Mucosa of rectum (tissue), 2 donors: ENCODE data around the gene HUS1B.
A peak's percentile ranks its signal among the peaks of the same experiment; 100 is the strongest.
"Not testable (repeated sequence)": the region's sequence is repeated elsewhere in the genome, so short reads cannot be mapped to it uniquely, and the experiment has no call there.

Source experiments
- H3K27ac ChIP-seq, 2 donors: one replicate each; pipeline ENCODE4 v1.7.0; 2013; ENCODE audit warnings: inconsistent platforms in 2 of 2, low read depth in 2 of 2, low read length in 2 of 2
- H3K27me3 ChIP-seq, 2 donors: one replicate each; pipeline ENCODE4 v1.7.0; 2013; ENCODE audit warnings: low read length in 2 of 2; ENCODE audit not compliant: control insufficient read depth in 2 of 2, insufficient read depth in 2 of 2
- H3K36me3 ChIP-seq, 2 donors: one replicate each; pipeline ENCODE4 v1.7.0; 2013; ENCODE audit warnings: low read length in 2 of 2; ENCODE audit not compliant: control insufficient read depth in 2 of 2, insufficient read depth in 2 of 2
- H3K4me1 ChIP-seq, 2 donors: one replicate each; pipeline ENCODE4 v1.7.0; 2013; ENCODE audit warnings: low read length in 2 of 2, mild to moderate bottlenecking in 1 of 2; ENCODE audit not compliant: control insufficient read depth in 2 of 2, insufficient read depth in 2 of 2
- H3K4me3 ChIP-seq, 2 donors: one replicate each; pipeline ENCODE4 v1.7.0; 2013; ENCODE audit warnings: low read length in 2 of 2
- H3K9ac ChIP-seq, 2 donors: one replicate each; pipeline ENCODE4 v1.7.0; 2013; ENCODE audit warnings: low read length in 2 of 2, low read depth in 1 of 2, mild to moderate bottlenecking in 1 of 2
- H3K9me3 ChIP-seq, 2 donors: one replicate each; pipeline ENCODE4 v1.7.0; 2013; ENCODE audit warnings: low read length in 2 of 2; ENCODE audit not compliant: control insufficient read depth in 2 of 2
- donor health status: healthy.
- donor health status: Normal muscosa, but diverticular disease.

The HUS1B gene

DNA sequence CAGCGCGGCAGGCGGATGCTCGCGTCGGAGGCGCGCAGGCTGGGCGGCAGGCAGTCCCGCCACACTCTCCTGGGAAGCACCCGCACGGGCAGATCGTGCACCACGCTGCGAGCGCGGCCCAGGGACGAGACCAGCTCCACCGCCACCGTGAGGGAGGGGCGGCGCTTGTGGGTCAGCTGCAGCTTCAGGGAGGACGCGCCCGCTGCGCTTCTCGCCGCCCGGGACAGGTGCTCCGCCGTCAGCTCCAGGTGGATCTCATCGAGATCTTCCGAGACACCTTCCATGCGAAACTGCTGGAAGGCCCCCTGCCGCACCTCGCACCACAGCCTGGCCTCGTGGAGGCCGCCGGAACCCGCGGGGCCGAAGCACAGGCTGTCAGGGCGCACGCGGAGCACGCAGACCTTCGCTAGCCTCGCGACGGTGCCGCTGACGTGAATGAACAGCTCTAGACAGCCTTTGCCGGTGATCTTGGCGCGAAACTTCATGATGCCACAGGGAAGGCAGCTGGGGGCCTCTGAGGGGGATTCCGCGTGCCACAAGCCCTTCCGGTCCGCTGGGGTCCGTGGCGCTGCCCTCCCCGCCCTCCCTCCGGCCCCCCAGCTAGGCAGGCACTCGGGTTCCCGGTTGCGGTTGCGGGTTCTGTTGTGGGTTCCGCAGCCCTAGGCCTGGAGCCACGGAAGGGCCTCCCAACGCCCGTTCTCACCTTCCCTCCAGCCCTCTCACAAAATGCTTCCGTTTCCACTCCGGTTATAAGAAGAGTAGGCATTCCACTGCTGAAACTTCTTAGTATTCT is at the start of gene HUS1B:
Gene HUS1B, minus strand, starts transcription at position 641 of the 793 bp plus-strand sequence. Its CDS starts 156 bp downstream, at position 485.
- Histone ChIP-seq H3K4me1 (no peaks in the 10 kb centered on the region), H3K9me3 (no peaks in the 10 kb centered on the region), H3K36me3 (peaks cover 0 to 7% of the 10 kb centered on the region in 2 donors), H3K27ac (no peak within 1 kb of the TSS), H3K4me3 (no peak within 1 kb of the TSS), H3K27me3 (no peaks in the 10 kb centered on the region), H3K9ac (no peak within 1 kb of the TSS)

DNA sequence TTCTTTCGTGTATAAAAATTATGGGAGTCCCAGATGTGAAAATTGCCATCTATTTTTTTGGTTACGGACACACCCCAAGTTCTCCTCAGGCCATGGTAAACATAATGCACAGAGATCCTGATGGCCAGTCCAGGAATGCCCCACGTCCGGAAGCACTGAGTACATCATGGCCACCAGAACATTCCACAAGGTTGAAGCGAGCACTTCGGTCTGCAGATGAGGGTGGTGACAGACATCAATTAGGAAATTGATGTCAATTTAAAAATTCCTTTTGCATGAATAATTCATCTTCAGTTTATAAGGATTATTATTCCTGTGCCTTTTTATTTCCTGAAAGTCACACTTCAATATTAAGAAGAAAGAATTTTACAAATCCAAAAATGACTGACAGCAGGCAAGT is 49.2 kb upstream of the HUS1B start:
- Histone ChIP-seq H3K27ac (peak overlapping the region in 1 of 2 donors; percentile 6), H3K4me1 (peaks cover 0 to 3% of the 10 kb centered on the region in 2 donors), H3K27me3 (peaks cover 0 to 8% of the 10 kb centered on the region in 2 donors), H3K9me3 (no peaks in the 10 kb centered on the region), H3K36me3 (no peaks in the 10 kb centered on the region), H3K4me3 (no peak overlapping the region), H3K9ac (no peak overlapping the region)

DNA sequence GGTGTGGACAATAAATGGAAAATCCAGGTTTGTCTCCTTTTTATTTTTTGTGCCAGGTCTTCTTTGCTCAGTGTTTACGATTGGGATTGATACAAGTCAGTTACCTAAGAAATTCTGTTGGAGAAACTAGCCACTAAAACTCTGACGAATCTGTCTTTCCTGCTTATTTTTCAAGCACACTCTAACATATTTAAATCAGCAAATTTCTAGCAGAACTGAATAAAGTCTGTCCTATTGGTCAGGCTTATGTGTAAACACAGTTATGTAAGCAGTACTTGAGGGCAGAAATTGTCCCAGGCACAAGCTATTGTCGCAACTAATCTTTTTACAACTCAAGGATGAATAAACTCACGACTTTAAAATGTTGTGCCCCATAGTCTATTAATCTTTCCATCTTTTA is 48.1 kb upstream of the HUS1B start:
- Histone ChIP-seq H3K27me3 (peaks cover 0 to 8% of the 10 kb centered on the region in 2 donors), H3K9me3 (no peaks in the 10 kb centered on the region), H3K27ac (peak overlapping the region in 1 of 2 donors; percentile 13), H3K9ac (no peak overlapping the region), H3K4me3 (no peak overlapping the region), H3K36me3 (no peaks in the 10 kb centered on the region), H3K4me1 (no peaks in the 10 kb centered on the region)

DNA sequence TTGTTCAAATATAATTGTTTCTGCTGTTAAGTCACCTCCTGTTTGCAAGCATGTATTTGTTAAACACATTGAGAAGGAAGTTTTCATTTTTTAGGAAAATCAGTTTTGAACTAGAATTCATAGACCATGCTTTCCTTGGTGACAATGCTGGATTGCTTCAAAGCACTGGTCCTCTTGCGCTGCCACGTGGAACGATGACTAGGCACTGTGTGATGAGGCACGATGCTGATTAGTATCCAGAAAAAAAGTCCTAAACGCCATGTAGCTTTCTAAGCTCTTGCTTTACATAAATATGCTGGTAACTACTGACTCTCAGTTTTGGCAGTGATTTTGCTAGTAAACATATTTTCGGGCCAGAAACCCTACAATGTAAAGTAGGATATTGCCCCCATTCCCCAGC is 47.1 kb upstream of the HUS1B start:
- Histone ChIP-seq H3K4me3 (no peak overlapping the region), H3K9ac (no peak overlapping the region), H3K4me1 (no peaks in the 10 kb centered on the region), H3K9me3 (no peaks in the 10 kb centered on the region), H3K27me3 (peaks cover 0 to 8% of the 10 kb centered on the region in 2 donors), H3K27ac (no peak overlapping the region), H3K36me3 (no peaks in the 10 kb centered on the region)

DNA sequence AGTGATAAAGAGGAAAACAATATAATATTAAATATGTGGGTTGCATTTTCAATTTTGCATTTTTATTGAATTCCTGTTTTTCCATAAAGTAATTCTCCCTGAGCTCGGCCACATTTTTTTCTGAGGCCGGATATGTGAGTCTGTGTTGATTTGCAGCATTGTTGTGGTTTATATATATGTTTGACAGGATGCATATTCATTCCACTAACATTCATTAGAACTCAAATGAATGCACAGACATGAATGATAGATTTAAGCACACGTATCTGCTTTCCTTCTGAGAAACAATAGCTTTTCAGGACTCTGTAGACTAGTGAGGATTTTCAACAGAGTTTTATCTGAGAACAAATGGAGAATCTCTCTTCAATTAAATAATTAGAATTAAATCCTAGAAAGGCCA is 46.7 kb upstream of the HUS1B start:
- Histone ChIP-seq H3K9ac (no peak overlapping the region), H3K9me3 (no peaks in the 10 kb centered on the region), H3K36me3 (no peaks in the 10 kb centered on the region), H3K27ac (no peak overlapping the region), H3K27me3 (peaks cover 0 to 8% of the 10 kb centered on the region in 2 donors), H3K4me1 (no peaks in the 10 kb centered on the region), H3K4me3 (no peak overlapping the region)

DNA sequence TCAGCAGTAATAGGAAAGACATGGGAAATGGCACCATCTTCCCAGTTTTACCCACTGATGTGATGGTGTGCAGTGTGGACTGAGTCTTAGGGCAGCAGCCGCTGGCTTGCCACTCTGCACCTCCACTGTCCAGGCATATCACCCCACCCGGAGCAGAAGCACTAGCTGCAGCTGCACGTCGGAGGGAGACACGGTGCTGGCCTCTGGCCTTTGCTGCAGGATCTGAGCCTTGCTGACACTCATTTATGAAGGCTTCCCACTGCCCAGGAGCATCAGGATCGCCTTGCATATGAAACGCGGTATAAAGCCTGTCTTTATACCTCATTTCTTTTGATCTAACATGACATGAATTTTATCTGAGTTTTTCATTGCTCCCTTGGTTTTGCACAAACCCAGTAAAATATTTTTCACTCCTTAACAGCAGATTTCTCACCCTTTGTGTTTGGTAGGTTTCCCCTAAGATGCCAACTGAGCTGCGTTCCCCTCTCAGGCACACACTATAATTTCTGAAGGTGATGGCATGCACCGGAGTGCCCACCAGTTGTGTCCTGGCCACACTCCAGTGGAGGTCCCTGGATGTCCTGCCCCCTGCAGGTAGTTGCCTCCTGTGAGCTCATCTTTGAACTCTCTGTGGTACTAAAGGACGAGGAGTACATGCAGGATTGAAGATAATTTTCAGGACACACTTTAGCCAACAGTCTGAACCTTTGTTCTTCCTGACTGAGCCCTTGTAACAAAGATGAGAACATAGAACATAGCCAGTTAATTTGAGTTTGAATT is 45.0 kb upstream of the HUS1B start:
- Histone ChIP-seq H3K4me1 (no peaks in the 10 kb centered on the region), H3K36me3 (no peaks in the 10 kb centered on the region), H3K9ac (no peak overlapping the region)

DNA sequence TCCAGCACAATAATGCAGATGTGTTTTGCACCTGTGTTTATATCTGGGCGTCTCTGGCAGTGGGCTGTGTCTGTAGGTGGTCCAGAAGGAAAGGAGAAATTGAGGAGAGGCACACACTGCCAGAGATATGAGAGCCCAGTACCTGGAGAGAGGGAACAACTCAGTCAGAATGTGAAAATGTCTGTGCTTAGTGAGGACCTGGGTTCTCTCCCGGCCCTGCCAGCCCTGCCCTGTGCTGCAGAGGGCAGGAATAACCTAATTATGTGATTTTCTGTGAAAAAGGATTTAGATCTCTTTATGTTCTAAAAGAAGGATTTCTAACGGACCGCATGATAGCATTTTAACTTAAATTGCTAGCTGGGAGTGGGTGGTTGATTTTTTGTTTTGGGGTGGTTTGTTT is 44.3 kb upstream of the HUS1B start:
- H3K27ac ChIP-seq, result no peak overlapping the region
- H3K4me1 ChIP-seq, result no peaks in the 10 kb centered on the region
- no peaks in the 10 kb centered on the region for H3K9me3 ChIP-seq
- no peaks in the 10 kb centered on the region for H3K36me3 ChIP-seq
- no peak overlapping the region for H3K9ac ChIP-seq
- H3K4me3 ChIP-seq, result no peak overlapping the region
- H3K27me3 ChIP-seq, result peaks cover 0 to 2% of the 10 kb centered on the region in 2 donors

More for the DNA sequence above, 45.0 kb upstream of the HUS1B start:
- H3K27me3 ChIP-seq, result peaks cover 0 to 5% of the 10 kb centered on the region in 2 donors
- H3K4me3 ChIP-seq, result no peak overlapping the region
- H3K27ac ChIP-seq, result no peak overlapping the region
- no peaks in the 10 kb centered on the region for H3K9me3 ChIP-seq

DNA sequence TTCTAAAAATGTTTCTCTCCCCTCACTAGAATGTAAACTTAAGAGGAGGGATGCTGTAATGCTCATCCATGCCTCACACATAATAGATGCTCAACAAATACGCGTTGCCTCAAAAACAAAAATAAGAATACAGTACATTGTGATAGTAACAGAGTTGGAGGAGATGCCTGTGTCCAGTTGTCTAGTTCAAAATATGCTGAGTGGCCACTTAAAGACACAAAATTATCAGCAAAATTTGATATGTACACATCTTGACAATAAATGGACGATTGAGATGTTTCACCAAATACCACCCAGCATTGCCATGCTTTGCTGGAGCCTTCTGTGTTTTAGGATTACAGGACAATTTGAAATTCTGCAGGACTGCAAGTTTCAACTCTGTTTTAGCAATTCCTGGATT is 43.6 kb upstream of the HUS1B start:
- Histone ChIP-seq H3K4me3 (no peak overlapping the region), H3K36me3 (no peaks in the 10 kb centered on the region), H3K9ac (no peak overlapping the region), H3K9me3 (no peaks in the 10 kb centered on the region), H3K27ac (no peak overlapping the region), H3K27me3 (no peaks in the 10 kb centered on the region), H3K4me1 (no peaks in the 10 kb centered on the region)

DNA sequence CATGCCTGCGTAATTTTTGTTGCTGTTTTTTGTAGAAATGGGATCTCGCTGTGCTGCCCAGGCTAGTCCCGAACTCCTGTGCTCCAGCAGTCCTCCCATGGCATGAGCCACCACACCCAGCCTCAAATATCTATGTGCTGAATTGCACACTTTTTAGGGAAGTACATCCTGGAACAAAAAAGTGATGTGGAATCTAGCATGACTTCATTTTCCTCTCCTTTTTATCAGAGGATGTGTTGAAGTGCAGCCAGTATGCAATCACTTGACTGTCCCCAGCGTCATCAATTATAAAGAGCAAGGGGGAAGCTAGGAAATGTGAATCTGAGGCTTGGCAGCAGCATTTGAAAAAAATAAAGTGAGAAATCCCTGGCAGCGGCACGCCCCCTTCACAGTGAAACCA is 42.4 kb upstream of the HUS1B start:
- H3K36me3 ChIP-seq, result no peaks in the 10 kb centered on the region
- H3K27ac ChIP-seq, result no peak overlapping the region
- H3K27me3 ChIP-seq, result no peaks in the 10 kb centered on the region
- no peaks in the 10 kb centered on the region for H3K4me1 ChIP-seq
- no peaks in the 10 kb centered on the region for H3K9me3 ChIP-seq
- no peak overlapping the region for H3K4me3 ChIP-seq
- no peak overlapping the region for H3K9ac ChIP-seq

DNA sequence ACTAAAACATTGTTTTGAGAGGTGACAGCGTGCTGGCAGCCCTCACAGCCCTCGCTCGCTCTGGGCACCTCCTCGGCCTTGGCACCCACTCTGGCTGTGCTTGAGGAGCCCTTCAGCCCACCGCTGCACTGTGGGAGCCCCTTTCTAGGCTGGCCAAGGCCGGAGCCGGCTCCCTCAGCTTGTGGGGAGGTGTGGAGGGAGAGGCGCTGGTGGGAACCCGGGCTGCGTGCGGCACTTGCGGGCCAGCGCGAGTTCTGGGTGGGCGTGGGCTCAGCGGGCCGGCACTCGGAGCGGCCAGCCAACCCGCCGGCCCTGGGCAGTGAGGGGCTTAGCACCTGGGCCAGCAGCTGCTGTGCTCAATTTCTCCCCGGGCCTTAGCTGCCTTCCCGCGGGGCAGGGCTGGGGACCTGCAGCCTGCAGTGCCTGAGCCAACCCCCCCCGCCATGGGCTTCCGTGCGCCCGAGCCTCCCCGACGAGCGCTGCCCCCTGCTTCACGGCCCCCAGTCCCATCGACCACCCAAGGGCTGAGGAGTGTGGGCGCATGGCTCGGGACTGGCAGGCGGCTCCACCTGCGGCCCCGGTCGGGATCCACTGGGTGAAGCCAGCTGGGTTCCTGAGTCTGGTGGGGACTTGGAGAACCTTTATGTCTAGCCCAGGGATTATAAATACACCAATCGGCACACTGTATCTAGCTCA is 37.7 kb upstream of the HUS1B start:
- not testable (repeated sequence) for H3K36me3 ChIP-seq, H3K9me3 ChIP-seq, H3K27me3 ChIP-seq, H3K9ac ChIP-seq, H3K27ac ChIP-seq, H3K4me3 ChIP-seq
- peaks cover 10 to 14% of the 10 kb centered on the region in 2 donors for H3K4me1 ChIP-seq
